GM19239 (cell line): Measurements from ENCODE around the gene ZNF776.
"Not testable (repeated sequence)": the region's sequence is repeated elsewhere in the genome, so short reads cannot be mapped to it uniquely, and the experiment has no call there.

ENCODE experiments used
- DNase-seq: peaks from one replicate; pipeline ENCODE4 v3.0.0; 2011; ENCODE audit warnings: low spot score; ENCODE audit not compliant: insufficient read length
- FAIRE-seq: peaks from 2 replicates; lab custom pipeline; 2011; peaks lifted over from hg19 to GRCh38; lab: Jason Lieb, UNC

ZNF776 gene

GRCh38 chr19:57746580-57747471, at the start of gene ZNF776:
TSS of gene ZNF776 (plus strand) at chr19:57746815. CDS start at chr19:57747059, 244 bp downstream.
- DNase-seq (peak; percentile 78), FAIRE-seq (peak; percentile 97)

- DNase-seq: no peak
- FAIRE-seq: no peak
These were observed 45.0 kb upstream of the ZNF776 start for GRCh38 chr19:57701625-57702024.

GRCh38 chr19:57706346-57706745, 40.3 kb upstream of the ZNF776 start:
- DNase-seq (no peak), FAIRE-seq (no peak)

- FAIRE-seq (no peak), DNase-seq (peak; percentile 18)
These were observed 37.8 kb upstream of the ZNF776 start, which contains the start of gene ZNF154 for GRCh38 chr19:57708641-57709361. TSS of gene ZNF154 (minus strand) at chr19:57709204. CDS start at chr19:57708971, 233 bp downstream.

GRCh38 chr19:57709616-57710015, 37.0 kb upstream of the ZNF776 start:
- FAIRE-seq: no peak
- DNase-seq: no peak

- FAIRE-seq: no peak
- DNase-seq: no peak
These were observed 34.4 kb upstream of the ZNF776 start for GRCh38 chr19:57712222-57712621.

GRCh38 chr19:57719424-57719823, 27.2 kb upstream of the ZNF776 start:
- DNase-seq (no peak), FAIRE-seq (no peak)

- DNase-seq (no peak), FAIRE-seq (no peak)
These were observed 26.6 kb upstream of the ZNF776 start for GRCh38 chr19:57719901-57720519.

GRCh38 chr19:57720878-57721277, 25.7 kb upstream of the ZNF776 start:
- DNase-seq (no peak), FAIRE-seq (no peak)

GRCh38 chr19:57738320-57738719, 8.3 kb upstream of the ZNF776 start:
- DNase-seq, FAIRE-seq: not testable (repeated sequence)

GRCh38 chr19:57738770-57739169, 7.8 kb upstream of the ZNF776 start:
- not testable (repeated sequence) for DNase-seq, FAIRE-seq

GRCh38 chr19:57747472-57747807, 825 bp downstream of the ZNF776 start:
- FAIRE-seq: no peak

GRCh38 chr19:57748029-57748428, 1.4 kb downstream of the ZNF776 start:
- FAIRE-seq (no peak), DNase-seq (no peak)

More at GRCh38 chr19:57747472-57747807, 825 bp downstream of the ZNF776 start:
- no peak for DNase-seq

GRCh38 chr19:57754091-57754673, 7.6 kb downstream of the ZNF776 start:
- DNase-seq (no peak), FAIRE-seq (no peak)

GRCh38 chr19:57755031-57755430, 8.4 kb downstream of the ZNF776 start:
- FAIRE-seq: no peak
- DNase-seq: no peak

GRCh38 chr19:57757941-57758340, 11.3 kb downstream of the ZNF776 start:
- no peak for FAIRE-seq
- DNase-seq: no peak

GRCh38 chr19:57759096-57759495, 12.5 kb downstream of the ZNF776 start:
- DNase-seq (no peak), FAIRE-seq (no peak)

GRCh38 chr19:57769345-57770131, 22.9 kb downstream of the ZNF776 start, which contains the start of gene ZNF586:
TSS of gene ZNF586 (plus strand) at chr19:57769676. CDS start at chr19:57769843, 167 bp downstream.
- DNase-seq (peak; percentile 95), FAIRE-seq (peak; percentile 98)

GRCh38 chr19:57771417-57771816, 24.8 kb downstream of the ZNF776 start:
- DNase-seq (no peak), FAIRE-seq (no peak)
